Measurements from ENCODE around the gene HNRNPL. TPM values are rescaled to one million over a fixed set of nuclear protein-coding genes. Genes with fewer than 3 reads are reported as not detected.

HNRNPL gene
- total and polyA plus RNA-seq, 9 of the 15 experiments (the other 6 are each of a cell fraction or from before 2014, with no cell fraction given): 39.5 to 610 (median 299) TPM

- peak; percentile 93 for TF ChIP-seq USF2 (CRISPR knock-in tag; IDR thresholded peaks at IDR 0.05)
- TF ChIP-seq ZKSCAN1 (IDR thresholded peaks at IDR 0.05; ENCODE audit: low read depth, low read length): no peak; the same call in 1 of the 2 replicates
- no peak for TF ChIP-seq ZNF143 (CRISPR knock-in tag; IDR thresholded peaks at IDR 0.05)
- no peak for TF ChIP-seq SIRT6 (IDR thresholded peaks at IDR 0.05; ENCODE audit: low read depth, low read length)
- no peak for TF ChIP-seq RBM22 (IDR thresholded peaks at IDR 0.05; ENCODE audit: low read depth, low read length, poor library complexity, severe bottlenecking)
- no peak for TF ChIP-seq CREBBP (IDR thresholded peaks at IDR 0.05; ENCODE audit: low read depth, low read length)
- no peak for TF ChIP-seq ZNF318 (IDR thresholded peaks at IDR 0.05; ENCODE audit: borderline replicate concordance in 1 of 2, low read depth in 1 of 2)
- no peak for TF ChIP-seq CREB5 (CRISPR knock-in tag; IDR thresholded peaks at IDR 0.05)
- TF ChIP-seq KDM2B (CRISPR knock-in tag; IDR thresholded peaks at IDR 0.05): no peak
- TF ChIP-seq NR2C2 (CRISPR knock-in tag; IDR thresholded peaks at IDR 0.05): 0 out of 2 replicates have a peak, but pooled peaks have one; percentile 15
- no peak for TF ChIP-seq NR2C2 (tag; IDR thresholded peaks at IDR 0.05)
- 0 out of 4 replicates have a peak, but pooled peaks of 1 of the 2 experiments have one; percentile 14 for TF ChIP-seq TBL1XR1 (IDR thresholded peaks at IDR 0.05; ENCODE audit: low read length in 2 of 2)
- TF ChIP-seq, protein P1, sequence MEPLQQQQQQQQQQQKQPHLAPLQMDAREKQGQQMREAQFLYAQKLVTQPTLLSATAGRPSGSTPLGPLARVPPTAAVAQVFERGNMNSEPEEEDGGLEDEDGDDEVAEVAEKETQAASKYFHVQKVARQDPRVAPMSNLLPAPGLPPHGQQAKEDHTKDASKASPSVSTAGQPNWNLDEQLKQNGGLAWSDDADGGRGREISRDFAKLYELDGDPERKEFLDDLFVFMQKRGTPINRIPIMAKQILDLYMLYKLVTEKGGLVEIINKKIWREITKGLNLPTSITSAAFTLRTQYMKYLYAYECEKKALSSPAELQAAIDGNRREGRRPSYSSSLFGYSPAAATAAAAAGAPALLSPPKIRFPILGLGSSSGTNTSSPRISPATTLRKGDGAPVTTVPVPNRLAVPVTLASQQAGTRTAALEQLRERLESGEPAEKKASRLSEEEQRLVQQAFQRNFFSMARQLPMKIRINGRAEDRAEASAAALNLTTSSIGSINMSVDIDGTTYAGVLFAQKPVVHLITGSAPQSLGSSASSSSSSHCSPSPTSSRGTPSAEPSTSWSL (CRISPR knock-in tag; IDR thresholded peaks at IDR 0.05; ENCODE audit: borderline replicate concordance): no peak
- no peak for TF ChIP-seq RAD21 (CRISPR knock-in tag; conservative IDR thresholded peaks at IDR 0.05 in 1 of 2, IDR thresholded peaks at IDR 0.05 in 1 of 2)
- TF ChIP-seq ZNF699 (CRISPR knock-in tag; IDR thresholded peaks at IDR 0.05; ENCODE audit: insufficient replicate concordance): no peak
These were observed 1.9 kb upstream of the HNRNPL start (continued) for GRCh38 chr19:38851622-38852230.
